Chondrocyte (in vitro differentiated cells): ENCODE results near the gene CCDC78. TPM values are rescaled to one million over a fixed set of nuclear protein-coding genes. Genes with fewer than 3 reads are reported as not detected.

ENCODE experiments used
- DNase-seq: peaks from one replicate; pipeline ENCODE4 v3.0.0; 2021; ENCODE audit warnings: mixed read lengths, low spot score
- H3K27ac Mint-ChIP-seq: one replicate; pipeline ENCODE4 v1.8.0; 2021; ENCODE audit warnings: mild to moderate bottlenecking, moderate library complexity, mixed read lengths; ENCODE audit not compliant: unreplicated experiment
- H3K27me3 Mint-ChIP-seq: 2 replicates; pipeline ENCODE4 v1.8.0; 2021; ENCODE audit warnings: low read depth, mixed read lengths
- H3K36me3 Mint-ChIP-seq: 2 replicates; pipeline ENCODE4 v1.8.0; 2021; ENCODE audit warnings: low read depth, mixed read lengths
- H3K4me1 Mint-ChIP-seq: 2 replicates; pipeline ENCODE4 v1.8.0; 2021; ENCODE audit warnings: low read depth, mild to moderate bottlenecking, mixed read lengths
- H3K4me3 Mint-ChIP-seq: one replicate; pipeline ENCODE4 v1.8.0; 2021; ENCODE audit warnings: mild to moderate bottlenecking, moderate library complexity, mixed read lengths; ENCODE audit not compliant: unreplicated experiment
- H3K9me3 Mint-ChIP-seq: 2 replicates; pipeline ENCODE4 v1.8.0; 2021; ENCODE audit warnings: low read depth, mixed read lengths
- total RNA-seq: library from RNA; stranded (reverse); gene quantifications from 3 replicates; pipeline ENCODE4 v1.2.1, GENCODE V29; 2021
- TF ChIP-seq, protein P1 (sequence below): fragments of 200-600 bp; sonication (generic); IDR thresholded peaks from 2 replicates; pipeline ENCODE4 v1.5.0; 2021; ENCODE audit warnings: antibody characterized with exemption, mild to moderate bottlenecking, moderate library complexity

The CCDC78 gene
- total RNA-seq, 1 donor from 2014 or later = 3.9 TPM

DNA sequence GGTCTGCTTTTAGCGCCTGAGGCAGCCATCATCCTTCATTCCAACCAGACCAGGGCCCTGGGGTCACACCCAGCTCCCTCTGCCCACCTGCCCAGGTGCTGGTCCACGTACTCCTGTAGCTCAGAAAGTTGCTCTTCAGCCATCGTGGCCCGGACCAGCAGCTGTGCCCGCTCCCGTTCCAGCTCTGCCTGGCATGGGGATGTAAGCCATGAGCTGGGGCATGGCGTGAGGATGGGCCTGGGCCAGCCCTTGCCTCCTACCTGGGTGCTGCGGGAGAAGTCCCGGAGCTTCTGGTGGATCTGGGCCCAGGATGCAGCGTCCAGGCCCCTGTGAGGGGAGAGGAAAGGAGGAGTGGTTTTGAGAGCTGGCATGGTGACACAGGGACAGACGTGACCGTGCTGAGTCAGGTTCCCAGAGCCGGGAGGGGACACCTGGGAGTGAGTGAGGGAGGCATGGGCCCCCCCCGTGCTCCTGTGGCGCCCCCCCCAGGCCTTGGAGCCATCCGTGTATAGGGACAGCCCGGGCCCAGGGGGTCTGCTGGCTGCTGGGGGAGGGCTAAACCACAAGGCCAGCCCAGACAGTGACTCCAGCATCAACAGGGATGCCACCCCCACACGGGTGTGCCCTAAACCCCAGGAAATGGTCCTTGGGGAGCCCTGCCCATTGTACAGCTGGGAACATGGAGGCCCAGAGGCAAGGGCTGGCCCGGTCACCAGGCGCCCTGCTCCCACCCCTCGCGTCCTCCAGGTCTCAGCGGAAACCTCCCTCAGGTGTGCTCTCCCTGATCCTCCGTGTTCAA, 3.2 kb downstream of the CCDC78 start:
- Mint-ChIP-seq H3K4me1 (peaks cover 17% of the 10 kb centered on the region), H3K36me3 (no peaks in the 10 kb centered on the region), H3K27ac (no peak overlapping the region), H3K4me3 (no peak overlapping the region), H3K9me3 (no peaks in the 10 kb centered on the region), H3K27me3 (no peaks in the 10 kb centered on the region)
- DNase-seq = no peak
- TF ChIP-seq, protein P1, sequence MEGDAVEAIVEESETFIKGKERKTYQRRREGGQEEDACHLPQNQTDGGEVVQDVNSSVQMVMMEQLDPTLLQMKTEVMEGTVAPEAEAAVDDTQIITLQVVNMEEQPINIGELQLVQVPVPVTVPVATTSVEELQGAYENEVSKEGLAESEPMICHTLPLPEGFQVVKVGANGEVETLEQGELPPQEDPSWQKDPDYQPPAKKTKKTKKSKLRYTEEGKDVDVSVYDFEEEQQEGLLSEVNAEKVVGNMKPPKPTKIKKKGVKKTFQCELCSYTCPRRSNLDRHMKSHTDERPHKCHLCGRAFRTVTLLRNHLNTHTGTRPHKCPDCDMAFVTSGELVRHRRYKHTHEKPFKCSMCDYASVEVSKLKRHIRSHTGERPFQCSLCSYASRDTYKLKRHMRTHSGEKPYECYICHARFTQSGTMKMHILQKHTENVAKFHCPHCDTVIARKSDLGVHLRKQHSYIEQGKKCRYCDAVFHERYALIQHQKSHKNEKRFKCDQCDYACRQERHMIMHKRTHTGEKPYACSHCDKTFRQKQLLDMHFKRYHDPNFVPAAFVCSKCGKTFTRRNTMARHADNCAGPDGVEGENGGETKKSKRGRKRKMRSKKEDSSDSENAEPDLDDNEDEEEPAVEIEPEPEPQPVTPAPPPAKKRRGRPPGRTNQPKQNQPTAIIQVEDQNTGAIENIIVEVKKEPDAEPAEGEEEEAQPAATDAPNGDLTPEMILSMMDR = no peak

DNA sequence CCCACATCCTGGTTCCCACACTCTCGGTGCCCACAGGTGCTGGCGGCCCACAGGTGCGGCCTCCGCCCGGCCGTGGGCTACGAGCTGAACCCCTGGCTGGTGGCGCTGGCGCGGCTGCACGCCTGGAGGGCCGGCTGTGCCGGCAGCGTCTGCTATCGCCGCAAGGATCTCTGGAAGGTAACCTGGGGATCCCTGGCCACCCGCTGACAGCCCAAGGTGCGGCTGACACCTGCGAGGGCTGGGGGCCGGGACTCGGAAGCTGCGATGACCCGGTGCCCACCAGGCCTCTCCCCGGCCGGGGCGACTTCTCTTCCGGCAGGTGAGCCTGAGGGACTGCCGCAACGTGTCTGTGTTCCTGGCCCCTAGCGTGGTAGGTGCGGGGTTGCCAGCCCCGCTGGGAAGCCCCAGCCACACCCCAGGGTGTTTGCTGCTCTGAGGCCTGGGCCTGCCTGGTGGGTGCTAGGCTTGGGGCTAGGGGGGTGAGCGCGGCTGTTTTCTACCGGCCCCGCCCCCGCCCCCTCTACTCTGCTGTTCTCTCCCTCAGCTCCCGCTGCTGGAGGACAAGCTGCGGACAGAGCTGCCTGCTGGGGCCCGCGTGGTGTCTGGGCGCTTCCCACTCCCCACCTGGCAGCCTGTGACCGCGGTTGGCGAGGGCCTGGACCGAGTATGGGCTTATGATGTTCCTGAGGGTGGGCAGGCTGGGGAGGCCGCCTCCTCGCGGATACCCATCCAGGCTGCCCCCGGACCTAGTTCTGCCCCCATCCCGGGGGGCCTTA, 4.3 kb downstream of the CCDC78 start:
- no peaks in the 10 kb centered on the region for H3K9me3 Mint-ChIP-seq
- TF ChIP-seq, protein P1 = no peak
- peaks cover 17% of the 10 kb centered on the region for H3K4me1 Mint-ChIP-seq
- H3K27me3 Mint-ChIP-seq = no peaks in the 10 kb centered on the region
- DNase-seq = no peak
- H3K27ac Mint-ChIP-seq = peak overlapping the region; percentile 49
- peak overlapping the region; percentile 48 for H3K4me3 Mint-ChIP-seq
- no peaks in the 10 kb centered on the region for H3K36me3 Mint-ChIP-seq

DNA sequence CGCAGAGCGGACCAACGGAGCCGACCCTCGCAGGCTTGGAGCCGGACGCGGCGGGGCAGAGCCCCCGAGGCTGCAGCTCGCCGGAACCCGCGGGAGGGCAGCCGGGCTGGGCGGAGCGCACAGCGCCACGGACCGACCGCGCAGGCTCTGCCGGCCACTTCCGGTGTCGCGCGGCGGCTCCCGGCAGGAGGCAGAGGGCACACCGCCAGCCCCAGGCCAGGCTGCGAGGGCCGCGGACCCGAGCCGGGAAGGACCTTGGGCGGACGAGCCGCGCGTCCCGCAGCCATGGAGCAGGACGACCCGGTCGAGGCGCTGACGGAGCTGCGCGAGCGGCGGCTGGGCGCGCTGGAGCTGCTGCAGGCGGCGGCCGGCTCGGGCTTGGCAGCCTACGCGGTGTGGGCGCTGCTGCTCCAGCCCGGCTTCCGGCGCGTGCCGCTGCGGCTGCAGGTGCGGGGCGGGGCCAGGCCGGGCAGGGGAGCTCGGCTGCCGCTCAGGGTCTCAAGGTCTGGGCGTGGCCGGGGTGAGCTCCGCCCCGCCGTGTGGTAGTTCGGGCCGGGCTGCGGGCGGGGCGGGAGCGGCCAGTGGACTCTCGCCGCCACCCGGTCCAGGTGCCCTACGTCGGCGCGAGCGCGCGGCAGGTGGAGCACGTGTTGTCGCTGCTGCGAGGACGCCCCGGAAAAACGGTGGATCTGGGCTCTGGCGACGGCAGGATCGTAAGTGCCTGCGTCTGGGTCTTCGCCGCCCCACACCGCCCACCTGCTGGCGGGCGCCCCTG, 5.1 kb downstream of the CCDC78 start, which contains the start of gene ANTKMT:
ANTKMT (plus strand) TSS at position 157 of the 775 bp plus-strand sequence; CDS start at position 286, 129 bp downstream.
- Mint-ChIP-seq H3K4me3 (peak within 1 kb of the TSS; percentile 77), H3K27me3 (no peaks in the 10 kb centered on the region), H3K9me3 (no peaks in the 10 kb centered on the region), H3K36me3 (no peaks in the 10 kb centered on the region), H3K4me1 (peaks cover 17% of the 10 kb centered on the region), H3K27ac (peak within 1 kb of the TSS; percentile 80)
- no peak for DNase-seq
- TF ChIP-seq, protein P1 = peak; percentile 44

- H3K9me3 Mint-ChIP-seq = no peaks in the 10 kb centered on the region
- H3K4me1 Mint-ChIP-seq = peaks cover 22% of the 10 kb centered on the region
- TF ChIP-seq, protein P1 = peak; percentile 46
- DNase-seq = no peak
- no peaks in the 10 kb centered on the region for H3K27me3 Mint-ChIP-seq
- H3K36me3 Mint-ChIP-seq = no peaks in the 10 kb centered on the region
- peak overlapping the region; percentile 77 for H3K4me3 Mint-ChIP-seq
- peak overlapping the region; percentile 80 for H3K27ac Mint-ChIP-seq
Measured at GRCh38 chr16:720447-720989, 5.7 kb downstream of the CCDC78 start.
